NCI-H146 (cell line): Measurements from ENCODE around the gene FILIP1.

Experiments used
- DNase-seq: peaks from one replicate; lab custom pipeline; 2025; lab: John Stamatoyannopoulos, UW

Gene FILIP1, protein sequence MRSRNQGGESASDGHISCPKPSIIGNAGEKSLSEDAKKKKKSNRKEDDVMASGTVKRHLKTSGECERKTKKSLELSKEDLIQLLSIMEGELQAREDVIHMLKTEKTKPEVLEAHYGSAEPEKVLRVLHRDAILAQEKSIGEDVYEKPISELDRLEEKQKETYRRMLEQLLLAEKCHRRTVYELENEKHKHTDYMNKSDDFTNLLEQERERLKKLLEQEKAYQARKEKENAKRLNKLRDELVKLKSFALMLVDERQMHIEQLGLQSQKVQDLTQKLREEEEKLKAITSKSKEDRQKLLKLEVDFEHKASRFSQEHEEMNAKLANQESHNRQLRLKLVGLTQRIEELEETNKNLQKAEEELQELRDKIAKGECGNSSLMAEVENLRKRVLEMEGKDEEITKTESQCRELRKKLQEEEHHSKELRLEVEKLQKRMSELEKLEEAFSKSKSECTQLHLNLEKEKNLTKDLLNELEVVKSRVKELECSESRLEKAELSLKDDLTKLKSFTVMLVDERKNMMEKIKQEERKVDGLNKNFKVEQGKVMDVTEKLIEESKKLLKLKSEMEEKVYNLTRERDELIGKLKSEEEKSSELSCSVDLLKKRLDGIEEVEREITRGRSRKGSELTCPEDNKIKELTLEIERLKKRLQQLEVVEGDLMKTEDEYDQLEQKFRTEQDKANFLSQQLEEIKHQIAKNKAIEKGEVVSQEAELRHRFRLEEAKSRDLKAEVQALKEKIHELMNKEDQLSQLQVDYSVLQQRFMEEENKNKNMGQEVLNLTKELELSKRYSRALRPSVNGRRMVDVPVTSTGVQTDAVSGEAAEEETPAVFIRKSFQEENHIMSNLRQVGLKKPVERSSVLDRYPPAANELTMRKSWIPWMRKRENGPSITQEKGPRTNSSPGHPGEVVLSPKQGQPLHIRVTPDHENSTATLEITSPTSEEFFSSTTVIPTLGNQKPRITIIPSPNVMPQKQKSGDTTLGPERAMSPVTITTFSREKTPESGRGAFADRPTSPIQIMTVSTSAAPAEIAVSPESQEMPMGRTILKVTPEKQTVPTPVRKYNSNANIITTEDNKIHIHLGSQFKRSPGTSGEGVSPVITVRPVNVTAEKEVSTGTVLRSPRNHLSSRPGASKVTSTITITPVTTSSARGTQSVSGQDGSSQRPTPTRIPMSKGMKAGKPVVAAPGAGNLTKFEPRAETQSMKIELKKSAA (N-terminal part only)

GRCh38 chr6:75493400-75494064, at the start of gene FILIP1:
TSS of gene FILIP1 (minus strand) at chr6:75493800. CDS start at chr6:75414972, 78,828 bp downstream.
- DNase-seq = no peak

DNA sequence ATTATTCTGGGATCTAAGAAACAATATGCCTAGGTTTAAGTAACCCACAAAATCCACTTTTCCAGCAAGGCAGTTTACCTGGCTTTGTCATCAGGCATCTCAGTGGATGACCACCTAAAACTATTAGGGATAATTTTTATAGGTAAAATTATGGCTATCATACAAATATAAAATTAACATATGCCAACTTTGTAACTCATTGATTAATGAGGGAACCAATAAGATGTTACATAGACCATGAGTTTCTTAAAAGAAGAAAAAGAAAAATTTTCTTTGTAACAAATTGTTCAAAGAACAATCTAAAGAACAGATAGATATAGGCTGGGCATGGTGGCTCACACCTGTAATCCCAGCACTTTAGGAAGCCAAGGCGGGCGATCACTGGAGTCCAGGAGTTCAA, 49.7 kb upstream of the FILIP1 start:
- DNase-seq = no peak

DNA sequence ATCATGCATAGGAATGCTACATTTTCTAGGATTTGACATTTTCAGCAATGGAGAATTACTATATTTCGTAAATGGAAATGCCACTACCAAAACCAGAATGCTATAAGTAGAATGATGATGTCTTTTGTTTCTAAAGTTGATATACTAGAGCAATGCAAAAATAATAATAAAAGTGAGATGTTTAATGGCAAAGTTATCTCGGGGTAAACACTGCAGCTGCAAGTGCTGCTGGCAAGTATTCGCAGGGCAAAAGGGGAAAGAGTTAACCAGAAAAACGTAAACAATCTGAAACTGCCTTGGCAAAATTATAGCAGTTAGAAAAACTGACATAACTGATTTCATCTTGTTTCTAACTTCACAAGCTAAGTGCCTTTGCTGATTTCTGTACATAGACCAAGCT, 45.5 kb upstream of the FILIP1 start:
- no peak for DNase-seq

DNA sequence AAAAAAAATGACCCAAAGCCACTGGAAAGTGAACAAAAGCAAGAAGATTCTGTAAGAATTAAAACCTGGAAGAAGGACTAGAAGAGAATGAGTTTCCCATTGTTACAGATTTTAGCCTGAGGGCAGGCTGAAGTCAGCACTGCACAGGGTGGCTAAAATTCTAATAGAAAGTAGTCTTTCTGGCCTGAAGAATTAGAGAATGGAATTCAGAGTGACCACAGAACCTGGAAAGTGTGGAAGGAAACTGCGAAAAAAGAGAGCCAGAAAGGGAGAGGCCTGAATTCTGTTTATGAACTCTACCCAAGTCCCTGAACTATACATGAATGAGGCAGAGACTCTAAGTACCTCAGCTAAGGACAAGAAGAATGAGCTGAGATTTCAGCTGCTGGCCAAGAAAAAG, 38.9 kb upstream of the FILIP1 start:
- DNase-seq = no peak

DNA sequence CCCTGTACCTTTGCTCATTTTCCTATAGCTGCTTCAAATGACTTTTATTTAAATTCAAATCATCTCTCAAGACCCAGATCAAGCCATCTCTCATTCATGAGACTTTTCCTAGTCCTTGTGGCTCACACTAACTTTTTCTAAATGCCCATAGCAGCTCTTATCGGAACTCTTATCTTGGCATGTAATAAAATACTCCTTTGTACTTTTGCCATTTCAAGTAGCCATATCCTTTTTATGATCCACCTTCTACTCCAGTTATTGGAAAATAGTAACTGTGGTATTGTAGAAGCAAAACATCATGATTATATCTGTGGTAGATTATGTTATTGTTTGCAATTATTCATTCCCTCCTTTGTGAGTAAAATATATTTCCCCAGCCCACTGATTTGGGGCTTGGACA, 37.6 kb upstream of the FILIP1 start:
- no peak for DNase-seq

DNA sequence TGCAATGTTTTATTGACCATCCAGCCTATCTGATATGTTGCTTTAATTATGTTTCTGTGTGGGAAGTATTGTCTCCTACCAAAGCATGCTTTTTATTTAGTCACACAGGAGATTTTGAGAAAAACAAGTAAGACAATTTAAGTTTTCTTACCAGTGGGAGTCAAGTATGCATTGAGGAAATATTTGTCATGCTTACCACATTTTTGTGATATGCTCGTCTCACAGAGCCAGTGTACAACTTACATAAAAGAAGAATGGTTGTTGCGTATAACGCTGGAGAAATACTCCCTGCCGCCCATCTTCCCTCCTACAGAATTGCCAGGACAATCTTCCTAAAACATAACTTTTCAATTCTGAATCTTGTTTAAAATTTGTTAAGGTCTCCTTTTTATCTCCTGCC, 37.1 kb upstream of the FILIP1 start:
- no peak for DNase-seq

DNA sequence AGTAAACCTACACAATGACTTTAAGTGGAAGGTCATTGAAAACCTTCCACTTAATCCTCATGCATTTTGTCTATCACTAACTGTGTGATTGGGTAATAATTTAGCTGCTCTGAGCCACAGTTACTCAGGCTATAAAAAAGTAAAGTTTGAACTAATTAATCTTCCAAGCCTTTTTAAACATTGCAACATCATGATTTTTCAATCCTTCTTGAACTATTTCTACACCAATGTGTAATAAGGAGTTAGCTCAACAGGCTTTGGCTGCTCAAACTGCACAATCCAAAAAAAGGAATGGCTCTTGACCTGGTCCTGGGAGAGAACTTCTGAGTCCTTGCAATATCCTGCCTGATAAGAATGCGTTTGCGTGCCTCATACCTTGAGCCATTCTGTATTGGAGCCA, 34.8 kb upstream of the FILIP1 start:
- DNase-seq = no peak

GRCh38 chr6:75526502-75527127, 33.0 kb upstream of the FILIP1 start:
- peak; percentile 52 for DNase-seq

GRCh38 chr6:75525682-75526081, 32.1 kb upstream of the FILIP1 start:
- DNase-seq = no peak

DNA sequence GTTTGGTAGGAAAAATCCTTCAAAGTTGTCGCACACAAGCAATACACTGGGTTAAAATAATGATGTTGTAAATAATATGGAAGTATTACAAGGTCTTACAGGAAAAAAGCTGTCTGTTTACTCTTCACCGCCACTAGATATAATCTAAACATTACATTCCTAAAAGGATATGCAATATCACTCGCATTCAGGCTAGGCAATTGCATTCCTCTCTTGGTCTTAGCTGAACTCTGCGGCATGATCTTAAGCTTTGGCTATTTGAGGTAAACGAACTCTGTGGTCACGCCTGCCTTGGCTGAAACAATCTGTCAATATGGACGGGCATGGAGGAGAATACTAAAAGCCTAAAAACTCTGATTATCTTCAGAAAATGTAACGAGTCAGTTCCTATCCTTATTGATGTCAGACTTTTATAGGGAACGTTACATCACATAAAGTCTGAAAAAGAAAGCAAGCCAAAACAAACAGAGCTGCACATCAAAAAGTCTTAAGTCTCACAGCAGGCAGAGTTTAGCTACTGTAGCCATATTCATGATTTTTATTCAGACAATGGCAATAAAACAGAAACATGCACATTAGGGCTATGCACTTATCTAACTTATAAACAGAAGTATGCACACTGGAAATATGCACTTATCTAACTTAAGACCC, 30.8 kb upstream of the FILIP1 start:
- DNase-seq = no peak

GRCh38 chr6:75516757-75517156, 23.2 kb upstream of the FILIP1 start:
- DNase-seq = no peak

DNA sequence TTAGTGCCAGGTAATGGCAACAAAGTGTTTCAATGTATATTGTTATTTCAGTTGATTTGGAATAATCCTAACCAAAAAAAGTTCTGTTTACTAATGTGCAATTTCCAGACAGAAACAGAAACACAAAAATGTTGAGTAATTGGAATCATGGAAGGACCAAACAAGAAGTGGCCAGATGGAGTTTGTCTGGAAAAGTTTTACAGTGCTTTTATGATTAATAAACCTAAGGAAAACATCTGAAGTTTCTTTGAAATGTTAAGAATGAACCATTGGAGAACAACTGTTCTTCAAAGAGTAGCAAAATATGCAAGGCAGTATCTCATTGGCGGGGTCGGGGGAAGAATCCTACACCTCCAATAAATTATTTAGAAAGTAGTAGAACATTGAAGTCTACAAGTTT, 19.0 kb upstream of the FILIP1 start:
- DNase-seq = no peak

DNA sequence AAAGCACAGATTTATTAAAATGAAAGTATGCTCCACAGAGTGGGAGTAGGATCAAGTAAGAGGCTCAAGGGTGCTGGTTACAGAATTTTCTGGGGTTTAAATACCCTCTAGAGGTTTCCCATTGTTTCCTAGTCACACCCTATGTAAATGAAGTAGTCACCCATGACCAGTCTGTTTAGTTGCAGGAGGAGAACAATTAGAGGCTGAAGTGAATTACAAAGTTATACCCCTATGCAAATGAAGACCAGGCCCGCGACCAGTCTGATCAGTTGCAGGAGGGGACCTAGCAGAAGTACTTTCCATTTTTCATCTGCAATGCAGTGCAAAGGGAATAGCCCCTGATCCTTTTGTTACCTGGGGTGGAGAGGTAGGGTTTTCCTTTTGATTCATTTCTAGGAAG, 11.8 kb upstream of the FILIP1 start:
- no peak for DNase-seq

DNA sequence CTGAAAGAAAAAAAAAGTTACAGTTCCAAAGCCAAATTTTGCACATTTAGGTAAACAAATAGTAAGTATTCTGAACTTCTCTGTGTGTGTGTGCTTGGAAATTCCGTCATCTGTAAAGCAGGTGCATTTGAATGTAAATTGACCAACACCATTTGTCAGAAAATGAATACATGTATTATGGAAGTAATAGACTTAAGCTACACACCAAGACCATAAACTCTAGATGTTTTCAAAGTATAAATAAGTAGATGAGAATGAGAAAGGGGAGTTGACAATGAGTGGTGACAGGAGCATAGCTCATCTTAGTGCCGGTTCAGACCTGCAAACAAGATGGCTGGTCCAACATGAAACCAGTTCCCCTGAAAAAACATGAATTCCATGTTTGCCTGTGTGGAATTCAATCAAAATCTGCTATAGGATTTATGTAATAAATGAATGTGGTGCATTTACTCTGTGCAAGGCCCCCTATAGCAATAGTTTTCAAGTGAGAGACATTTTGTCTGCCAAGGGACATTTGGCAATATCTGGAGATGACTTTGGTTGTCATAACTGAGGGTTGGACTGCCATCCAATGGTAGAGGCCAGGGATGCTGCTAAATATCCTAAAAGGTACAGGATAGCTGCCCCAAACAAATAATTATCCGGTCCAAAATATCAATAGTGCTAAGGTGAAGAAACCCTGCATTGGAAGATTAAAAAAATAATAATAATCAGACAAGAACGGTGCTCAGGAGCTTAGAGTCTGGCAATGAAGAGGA, 11.0 kb upstream of the FILIP1 start:
- no peak for DNase-seq

DNA sequence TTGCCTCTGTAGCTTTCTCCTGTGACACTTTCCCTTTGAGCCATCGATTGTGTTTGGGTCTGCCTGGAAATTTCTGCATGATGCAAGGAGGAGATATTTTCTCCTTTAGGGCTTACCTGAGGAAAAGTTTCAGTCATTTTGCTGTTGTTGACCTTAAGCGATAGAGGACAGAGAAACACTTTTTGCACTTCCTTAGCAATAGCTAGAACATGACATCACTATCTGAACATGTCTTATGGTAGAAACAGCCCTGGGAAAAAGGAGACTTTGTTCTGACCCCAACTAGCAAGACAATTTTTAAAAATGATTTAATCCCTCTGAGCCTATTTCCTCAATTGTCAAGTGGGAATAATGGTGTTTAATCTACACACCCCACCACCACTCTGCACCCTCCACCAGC, 9.7 kb upstream of the FILIP1 start:
- no peak for DNase-seq

GRCh38 chr6:75502884-75503283, 9.3 kb upstream of the FILIP1 start:
- no peak for DNase-seq

DNA sequence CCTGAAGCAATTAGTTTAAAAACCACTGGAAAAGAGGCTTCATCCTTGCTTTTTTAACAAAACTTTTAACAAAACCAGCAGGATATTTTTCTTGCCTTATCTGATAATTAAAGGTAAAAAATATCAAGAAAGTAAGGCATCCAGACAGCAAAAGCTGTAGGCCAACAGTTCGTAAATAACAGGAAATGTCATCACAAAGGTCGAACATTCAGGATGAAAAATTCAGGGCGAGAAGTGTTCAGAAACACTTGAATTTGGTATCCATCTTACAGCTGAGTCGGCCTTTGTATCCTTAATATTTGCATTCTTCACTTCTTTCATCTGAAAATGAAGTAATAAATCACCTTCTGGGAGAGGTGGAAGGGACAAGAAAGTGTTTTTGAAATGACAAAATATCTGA, 8.2 kb upstream of the FILIP1 start:
- no peak for DNase-seq

DNA sequence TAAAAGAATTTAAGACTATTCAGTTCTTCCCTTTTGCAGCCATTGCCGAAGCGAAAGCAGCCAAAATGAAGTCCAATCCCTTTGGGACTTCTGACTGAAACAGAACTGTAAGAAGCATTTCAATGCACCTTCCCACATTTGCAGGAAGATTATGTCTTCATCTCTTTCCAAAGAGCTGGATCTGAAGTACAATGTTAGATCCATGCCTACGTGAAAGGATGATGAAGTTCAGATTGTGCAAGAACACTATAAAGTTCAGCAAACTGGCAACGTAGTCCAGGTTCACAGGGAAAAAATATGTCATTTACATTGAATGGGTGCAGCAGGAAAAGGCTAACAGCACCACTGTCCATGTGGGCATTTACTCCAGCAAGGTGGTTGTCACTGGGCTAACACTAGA, 6.0 kb upstream of the FILIP1 start:
- no peak for DNase-seq

- DNase-seq = no peak
Measured at GRCh38 chr6:75498862-75499261, 5.3 kb upstream of the FILIP1 start.

GRCh38 chr6:75497994-75498393, 4.4 kb upstream of the FILIP1 start:
- no peak for DNase-seq
